IPS DF 4.7 (cell line): ENCODE data around the gene MYH14.

ENCODE experiments used
- DNase-seq: peaks from one replicate; pipeline ENCODE4 v3.0.0-alpha.2; 2013; ENCODE audit warnings: low spot score; ENCODE audit errors: extremely low read depth

MYH14 gene

GRCh38 chr19:50288954-50289353 lies 85.5 kb downstream of the MYH14 start:
- DNase-seq: no peak

GRCh38 chr19:50290011-50290410 lies 86.6 kb downstream of the MYH14 start:
- no peak for DNase-seq

GRCh38 chr19:50290775-50291174 lies 87.4 kb downstream of the MYH14 start:
- DNase-seq: no peak

GRCh38 chr19:50292216-50292827 lies 88.9 kb downstream of the MYH14 start:
- no peak for DNase-seq

- DNase-seq: no peak
Measured at GRCh38 chr19:50293263-50294004, 90.0 kb downstream of the MYH14 start.

GRCh38 chr19:50300051-50300450 lies 96.6 kb downstream of the MYH14 start:
- DNase-seq: no peak

GRCh38 chr19:50300814-50301606 lies 97.6 kb downstream of the MYH14 start:
- no peak for DNase-seq

- no peak for DNase-seq
Measured at GRCh38 chr19:50301607-50301971, 98.2 kb downstream of the MYH14 start.

- DNase-seq: no peak
Measured at GRCh38 chr19:50303558-50303957, 100.1 kb downstream of the MYH14 start.

GRCh38 chr19:50308991-50309390 lies 105.6 kb downstream of the MYH14 start:
- no peak for DNase-seq

GRCh38 chr19:50309396-50310125 lies 106.1 kb downstream of the MYH14 start:
- no peak for DNase-seq

- DNase-seq: no peak
Measured at GRCh38 chr19:50310759-50311465, 107.5 kb downstream of the MYH14 start.

- no peak for DNase-seq
Measured at GRCh38 chr19:50311723-50312635, 108.6 kb downstream of the MYH14 start.

- no peak for DNase-seq
Measured at GRCh38 chr19:50312967-50313811, 109.8 kb downstream of the MYH14 start.

GRCh38 chr19:50313812-50314536 lies 110.6 kb downstream of the MYH14 start:
- DNase-seq: no peak

GRCh38 chr19:50314724-50315708 lies 111.6 kb downstream of the MYH14 start:
- DNase-seq: no peak

GRCh38 chr19:50315773-50316448 lies 112.5 kb downstream of the MYH14 start:
- no peak for DNase-seq
